IMR-90 (cell line): ENCODE data around the gene DENND2D.

Experiments
- BHLHE40 ChIP-seq: fragments of 150-350 bp; IDR thresholded peaks from 2 replicates; pipeline ENCODE4 v1.6.1; 2016; ENCODE audit warnings: mild to moderate bottlenecking, low read depth, low read length
- CTCF ChIP-seq: conservative IDR thresholded peaks from 2 replicates; pipeline ENCODE4 v1.5.1; 2012; ENCODE audit warnings: mild to moderate bottlenecking, low read depth, low read length, improper control_type of control experiment
- MAZ ChIP-seq: IDR thresholded peaks from 2 replicates; pipeline ENCODE4 v1.6.1; 2012; ENCODE audit warnings: low read depth, mild to moderate bottlenecking, low read length, improper control_type of control experiment, moderate library complexity, borderline replicate concordance
- NFE2L2 ChIP-seq: fragments of 150-350 bp; IDR thresholded peaks from 2 replicates; pipeline ENCODE4 v1.6.1; 2016; ENCODE audit warnings: low read depth, mild to moderate bottlenecking, low read length
- POLR2A ChIP-seq: IDR thresholded peaks from 2 replicates; pipeline ENCODE4 v1.6.1; 2012; ENCODE audit warnings: mild to moderate bottlenecking, low read depth, low read length

- TF ChIP-seq POLR2A: no peak
- no peak for TF ChIP-seq NFE2L2
- TF ChIP-seq CTCF: no peak
- TF ChIP-seq MAZ: no peak
- no peak for TF ChIP-seq BHLHE40
These were observed 12.3 kb upstream of the DENND2D start for GRCh38 chr1:111212634-111213335.
